ENCODE data around the gene CCDC197. TPM values are rescaled to one million over a fixed set of nuclear protein-coding genes. Genes with fewer than 3 reads are reported as not detected.

The CCDC197 gene
- total and polyA plus RNA-seq, 4 donors: not detected

DNA sequence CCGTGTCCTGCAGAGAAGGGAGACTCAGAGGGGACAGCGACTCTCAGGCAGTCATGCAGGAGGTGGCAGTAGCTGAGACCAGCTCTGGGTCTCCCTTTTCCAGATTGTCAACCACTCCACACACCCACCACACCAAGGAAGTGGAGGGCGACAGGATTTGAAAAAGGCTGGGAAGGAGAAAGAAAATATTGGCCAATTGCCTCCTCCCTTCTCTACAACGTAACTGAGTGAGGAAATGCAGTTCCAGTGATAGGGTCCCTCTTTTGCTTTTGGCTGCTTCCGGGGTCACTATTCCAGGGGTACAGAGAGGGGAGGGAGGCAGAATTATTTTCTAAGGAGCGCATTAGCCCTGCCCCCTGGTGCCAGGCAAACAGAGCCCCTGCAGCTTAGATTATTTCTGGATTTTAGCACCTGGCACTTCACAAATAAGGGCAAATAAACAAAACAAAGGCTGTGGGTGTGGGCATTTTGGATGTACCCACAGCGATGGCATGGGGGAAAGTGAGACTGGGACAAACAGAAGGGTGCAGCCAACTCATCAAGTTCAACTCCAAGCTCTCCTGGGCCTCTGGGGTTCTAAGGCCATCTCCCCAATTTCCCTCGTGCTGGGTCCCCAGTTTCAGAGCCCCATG, 41.1 kb upstream of the CCDC197 start (continued):
- TF ChIP-seq JUND (IDR thresholded peaks at IDR 0.05) (no peak), FOXA1 (IDR thresholded peaks at IDR 0.05) (no peak), HNF4G (IDR thresholded peaks at IDR 0.05) (no peak)

DNA sequence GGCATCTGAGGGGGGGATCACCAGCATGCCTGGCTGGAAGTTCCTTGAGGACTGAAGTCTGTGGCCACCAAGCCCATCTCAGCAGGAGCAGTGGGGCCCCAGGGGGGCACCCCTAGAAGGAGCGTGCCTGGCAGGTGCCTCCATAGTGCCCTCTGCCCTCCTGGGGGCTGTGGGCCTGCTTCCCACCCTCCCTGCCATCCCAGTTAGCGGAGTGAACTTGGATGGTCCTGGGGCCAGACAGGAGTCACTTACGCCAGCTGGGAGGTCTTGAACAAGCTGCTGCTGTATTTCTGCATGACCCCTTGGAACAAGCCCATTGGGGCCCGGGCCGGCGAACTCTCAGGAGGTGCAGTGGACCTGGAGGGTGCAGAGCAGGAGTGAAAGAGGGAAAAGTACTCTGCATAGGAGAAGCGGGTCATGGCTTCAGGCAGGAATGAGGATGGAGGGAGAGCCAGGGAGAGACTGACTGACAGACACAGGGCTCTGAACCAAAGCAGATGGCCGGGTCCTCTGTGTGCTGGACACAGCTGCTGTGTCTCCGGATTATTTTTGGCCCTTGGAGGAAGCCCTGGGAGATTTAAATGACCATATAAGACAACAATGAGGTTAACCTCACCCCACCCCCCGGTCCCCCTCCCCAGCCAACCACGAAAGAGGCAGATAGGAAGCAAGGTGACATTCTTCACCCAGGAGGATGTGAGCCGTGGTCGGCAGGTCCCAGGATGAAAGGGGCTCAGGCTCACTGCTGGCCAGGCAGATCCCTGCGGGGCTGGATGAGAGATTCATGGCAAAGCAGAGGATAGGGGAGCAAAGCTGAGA, 40.4 kb upstream of the CCDC197 start:
- 70% methylated on average over 14 of the region's 14 CpGs for WGBS
- Histone ChIP-seq H3K9me3 (ENCODE audit: control insufficient read depth in 4 of 4, low read length in 3 of 4) (no peaks in the 10 kb centered on the region), H3K27ac (ENCODE audit: low read depth in 1 of 2, low read length in 2 of 2) (no peak overlapping the region), H3K4me1 (ENCODE audit: control insufficient read depth in 4 of 4, insufficient read depth in 4 of 4, low read length in 3 of 4) (peaks cover 3 to 13% (median 9%) of the 10 kb centered on the region in 4 donors), H3K4me3 (ENCODE audit: low read depth in 1 of 3, low read length in 3 of 3) (no peak overlapping the region), H3K9ac (ENCODE audit: low read depth in 1 of 2, low read length in 2 of 2) (no peak overlapping the region), H3K27me3 (ENCODE audit: control insufficient read depth in 4 of 4, insufficient read depth in 4 of 4, low read length in 3 of 4) (no peaks in the 10 kb centered on the region), H3K36me3 (ENCODE audit: control insufficient read depth in 4 of 4, insufficient read depth in 3 of 4, low read depth in 1 of 4, low read length in 3 of 4) (no peaks in the 10 kb centered on the region)
- DNase-seq (ENCODE audit: low spot score): no peak
- TF ChIP-seq TAF1 (conservative IDR thresholded peaks at IDR 0.05): no peak
- TF ChIP-seq, protein P1, sequence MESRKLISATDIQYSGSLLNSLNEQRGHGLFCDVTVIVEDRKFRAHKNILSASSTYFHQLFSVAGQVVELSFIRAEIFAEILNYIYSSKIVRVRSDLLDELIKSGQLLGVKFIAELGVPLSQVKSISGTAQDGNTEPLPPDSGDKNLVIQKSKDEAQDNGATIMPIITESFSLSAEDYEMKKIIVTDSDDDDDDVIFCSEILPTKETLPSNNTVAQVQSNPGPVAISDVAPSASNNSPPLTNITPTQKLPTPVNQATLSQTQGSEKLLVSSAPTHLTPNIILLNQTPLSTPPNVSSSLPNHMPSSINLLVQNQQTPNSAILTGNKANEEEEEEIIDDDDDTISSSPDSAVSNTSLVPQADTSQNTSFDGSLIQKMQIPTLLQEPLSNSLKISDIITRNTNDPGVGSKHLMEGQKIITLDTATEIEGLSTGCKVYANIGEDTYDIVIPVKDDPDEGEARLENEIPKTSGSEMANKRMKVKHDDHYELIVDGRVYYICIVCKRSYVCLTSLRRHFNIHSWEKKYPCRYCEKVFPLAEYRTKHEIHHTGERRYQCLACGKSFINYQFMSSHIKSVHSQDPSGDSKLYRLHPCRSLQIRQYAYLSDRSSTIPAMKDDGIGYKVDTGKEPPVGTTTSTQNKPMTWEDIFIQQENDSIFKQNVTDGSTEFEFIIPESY (IDR thresholded peaks at IDR 0.05): no peak
- no peak for TF ChIP-seq FOXA2 (IDR thresholded peaks at IDR 0.05)
- TF ChIP-seq, protein P2, sequence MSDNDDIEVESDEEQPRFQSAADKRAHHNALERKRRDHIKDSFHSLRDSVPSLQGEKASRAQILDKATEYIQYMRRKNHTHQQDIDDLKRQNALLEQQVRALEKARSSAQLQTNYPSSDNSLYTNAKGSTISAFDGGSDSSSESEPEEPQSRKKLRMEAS (IDR thresholded peaks at IDR 0.05): no peak
- TF ChIP-seq, protein P3, sequence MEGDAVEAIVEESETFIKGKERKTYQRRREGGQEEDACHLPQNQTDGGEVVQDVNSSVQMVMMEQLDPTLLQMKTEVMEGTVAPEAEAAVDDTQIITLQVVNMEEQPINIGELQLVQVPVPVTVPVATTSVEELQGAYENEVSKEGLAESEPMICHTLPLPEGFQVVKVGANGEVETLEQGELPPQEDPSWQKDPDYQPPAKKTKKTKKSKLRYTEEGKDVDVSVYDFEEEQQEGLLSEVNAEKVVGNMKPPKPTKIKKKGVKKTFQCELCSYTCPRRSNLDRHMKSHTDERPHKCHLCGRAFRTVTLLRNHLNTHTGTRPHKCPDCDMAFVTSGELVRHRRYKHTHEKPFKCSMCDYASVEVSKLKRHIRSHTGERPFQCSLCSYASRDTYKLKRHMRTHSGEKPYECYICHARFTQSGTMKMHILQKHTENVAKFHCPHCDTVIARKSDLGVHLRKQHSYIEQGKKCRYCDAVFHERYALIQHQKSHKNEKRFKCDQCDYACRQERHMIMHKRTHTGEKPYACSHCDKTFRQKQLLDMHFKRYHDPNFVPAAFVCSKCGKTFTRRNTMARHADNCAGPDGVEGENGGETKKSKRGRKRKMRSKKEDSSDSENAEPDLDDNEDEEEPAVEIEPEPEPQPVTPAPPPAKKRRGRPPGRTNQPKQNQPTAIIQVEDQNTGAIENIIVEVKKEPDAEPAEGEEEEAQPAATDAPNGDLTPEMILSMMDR (IDR thresholded peaks at IDR 0.05; ENCODE audit: low read depth, low read length, missing input control): no peak

DNA sequence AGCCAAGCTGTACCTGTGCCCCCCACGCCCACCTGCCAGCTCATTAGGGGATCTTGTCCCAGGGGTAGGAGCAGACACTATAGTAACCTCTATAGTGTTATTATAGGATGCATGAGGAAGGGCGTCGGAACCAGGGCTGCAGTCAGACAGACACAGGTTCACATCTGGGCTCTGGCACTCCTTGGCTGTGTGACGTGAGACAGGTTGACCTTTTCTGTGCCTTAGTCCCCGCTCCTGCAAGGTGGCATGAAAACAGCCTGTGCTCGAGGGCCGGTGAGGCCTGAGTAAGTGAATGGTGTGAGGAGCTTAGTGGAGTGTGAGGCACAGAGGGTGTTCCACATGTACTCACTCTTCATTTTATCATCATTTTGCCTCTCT, 39.8 kb upstream of the CCDC197 start:
- Histone ChIP-seq H3K27ac (ENCODE audit: low read depth in 1 of 2, low read length in 2 of 2) (no peak overlapping the region), H3K27me3 (ENCODE audit: control insufficient read depth in 4 of 4, insufficient read depth in 4 of 4, low read length in 3 of 4) (no peaks in the 10 kb centered on the region), H3K9me3 (ENCODE audit: control insufficient read depth in 4 of 4, low read length in 3 of 4) (no peaks in the 10 kb centered on the region), H3K9ac (ENCODE audit: low read depth in 1 of 2, low read length in 2 of 2) (no peak overlapping the region), H3K36me3 (ENCODE audit: control insufficient read depth in 4 of 4, insufficient read depth in 3 of 4, low read depth in 1 of 4, low read length in 3 of 4) (no peaks in the 10 kb centered on the region), H3K4me3 (ENCODE audit: low read depth in 1 of 3, low read length in 3 of 3) (no peak overlapping the region), H3K4me1 (ENCODE audit: control insufficient read depth in 4 of 4, insufficient read depth in 4 of 4, low read length in 3 of 4) (peaks cover 3 to 15% (median 9%) of the 10 kb centered on the region in 4 donors)
- TF ChIP-seq, protein P4, sequence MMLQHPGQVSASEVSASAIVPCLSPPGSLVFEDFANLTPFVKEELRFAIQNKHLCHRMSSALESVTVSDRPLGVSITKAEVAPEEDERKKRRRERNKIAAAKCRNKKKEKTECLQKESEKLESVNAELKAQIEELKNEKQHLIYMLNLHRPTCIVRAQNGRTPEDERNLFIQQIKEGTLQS (IDR thresholded peaks at IDR 0.05): no peak
- TF ChIP-seq FOXA1 (IDR thresholded peaks at IDR 0.05): no peak
- no peak for TF ChIP-seq NR2F2 (IDR thresholded peaks at IDR 0.05)
- TF ChIP-seq SP1 (IDR thresholded peaks at IDR 0.05): no peak
- TF ChIP-seq, protein P2 (IDR thresholded peaks at IDR 0.05): no peak
- TF ChIP-seq, protein P1 (IDR thresholded peaks at IDR 0.05): no peak
- no peak for DNase-seq (ENCODE audit: low spot score)
- WGBS: 93% methylated on average over 7 of the region's 7 CpGs
